Measurements from ENCODE around the gene LRIG2.
"Not testable (repeated sequence)": the region's sequence is repeated elsewhere in the genome, so short reads cannot be mapped to it uniquely, and the experiment has no call there.

The LRIG2 gene

GRCh38 chr1:113053344-113054126, 19.5 kb upstream of the LRIG2 start:
- in situ Hi-C loops (cut with MboI; ENCODE audit: low pct_unique_long_range_greater_than_20kb, low sequenced_read_pairs), result no loop called here
- DNase-seq, result no peak

- in situ Hi-C loops (cut with MboI; ENCODE audit: low pct_unique_long_range_greater_than_20kb, low sequenced_read_pairs), result no loop called here
- no peak for DNase-seq
Observed at GRCh38 chr1:113055570-113055969, 17.4 kb upstream of the LRIG2 start.

GRCh38 chr1:113057006-113057405, 16.0 kb upstream of the LRIG2 start:
- in situ Hi-C loops (cut with MboI; ENCODE audit: low pct_unique_long_range_greater_than_20kb, low sequenced_read_pairs), result no loop called here
- peak; percentile 19 for DNase-seq

- in situ Hi-C loops (cut with MboI; ENCODE audit: low pct_unique_long_range_greater_than_20kb, low sequenced_read_pairs), result no loop called here
- no peak for DNase-seq
Observed at GRCh38 chr1:113058941-113059706, 13.9 kb upstream of the LRIG2 start.

- DNase-seq; in situ Hi-C loops (cut with MboI; ENCODE audit: low pct_unique_long_range_greater_than_20kb, low sequenced_read_pairs): not testable (repeated sequence)
Observed at GRCh38 chr1:113063456-113063855, 9.5 kb upstream of the LRIG2 start.

- in situ Hi-C loops (cut with MboI; ENCODE audit: low pct_unique_long_range_greater_than_20kb, low sequenced_read_pairs), result no loop called here
- DNase-seq, result no peak
Observed at GRCh38 chr1:113072141-113072756, 749 bp upstream of the LRIG2 start.

GRCh38 chr1:113073479-113073950, 517 bp downstream of the LRIG2 start:
- in situ Hi-C loops (cut with MboI; ENCODE audit: low pct_unique_long_range_greater_than_20kb, low sequenced_read_pairs), result no loop called here
- no peak for DNase-seq

- no peak for DNase-seq
- in situ Hi-C loops (cut with MboI; ENCODE audit: low pct_unique_long_range_greater_than_20kb, low sequenced_read_pairs), result no loop called here
Observed at GRCh38 chr1:113074237-113074636, 1.2 kb downstream of the LRIG2 start.

GRCh38 chr1:113077978-113078377, 5.0 kb downstream of the LRIG2 start:
- DNase-seq; in situ Hi-C loops (cut with MboI; ENCODE audit: low pct_unique_long_range_greater_than_20kb, low sequenced_read_pairs): not testable (repeated sequence)

- DNase-seq, result no peak
- in situ Hi-C loops (cut with MboI; ENCODE audit: low pct_unique_long_range_greater_than_20kb, low sequenced_read_pairs), result no loop called here
Observed at GRCh38 chr1:113086541-113086940, 13.5 kb downstream of the LRIG2 start.

- DNase-seq, result no peak
- in situ Hi-C loops (cut with MboI; ENCODE audit: low pct_unique_long_range_greater_than_20kb, low sequenced_read_pairs), result no loop called here
Observed at GRCh38 chr1:113088972-113089371, 16.0 kb downstream of the LRIG2 start.

- DNase-seq, result no peak
- in situ Hi-C loops (cut with MboI; ENCODE audit: low pct_unique_long_range_greater_than_20kb, low sequenced_read_pairs), result no loop called here
Observed at GRCh38 chr1:113090051-113090450, 17.1 kb downstream of the LRIG2 start.

GRCh38 chr1:113091988-113092594, 19.1 kb downstream of the LRIG2 start:
- no peak for DNase-seq
- in situ Hi-C loops (cut with MboI; ENCODE audit: low pct_unique_long_range_greater_than_20kb, low sequenced_read_pairs), result no loop called here

- DNase-seq, result no peak
- in situ Hi-C loops (cut with MboI; ENCODE audit: low pct_unique_long_range_greater_than_20kb, low sequenced_read_pairs), result no loop called here
Observed at GRCh38 chr1:113094506-113094905, 21.5 kb downstream of the LRIG2 start.

- in situ Hi-C loops (cut with MboI; ENCODE audit: low pct_unique_long_range_greater_than_20kb, low sequenced_read_pairs), result no loop called here
- DNase-seq, result no peak
Observed at GRCh38 chr1:113095790-113096455, 22.9 kb downstream of the LRIG2 start.

- no peak for DNase-seq
- in situ Hi-C loops (cut with MboI; ENCODE audit: low pct_unique_long_range_greater_than_20kb, low sequenced_read_pairs), result no loop called here
Observed at GRCh38 chr1:113096493-113096892, 23.5 kb downstream of the LRIG2 start.

GRCh38 chr1:113101588-113101987, 28.6 kb downstream of the LRIG2 start:
- DNase-seq, result no peak
- in situ Hi-C loops (cut with MboI; ENCODE audit: low pct_unique_long_range_greater_than_20kb, low sequenced_read_pairs), result no loop called here

GRCh38 chr1:113103048-113103447, 30.1 kb downstream of the LRIG2 start:
- in situ Hi-C loops (cut with MboI; ENCODE audit: low pct_unique_long_range_greater_than_20kb, low sequenced_read_pairs), result no loop called here
- no peak for DNase-seq

- in situ Hi-C loops (cut with MboI; ENCODE audit: low pct_unique_long_range_greater_than_20kb, low sequenced_read_pairs), result no loop called here
- DNase-seq, result no peak
Observed at GRCh38 chr1:113103977-113104376, 31.0 kb downstream of the LRIG2 start.

Data from KBM-7 (cell line).